ENCODE measurements around the gene TMEM132D.
"Not testable (repeated sequence)": the region's sequence is repeated elsewhere in the genome, so short reads cannot be mapped to it uniquely, and the experiment has no call there.

Gene TMEM132D

DNA sequence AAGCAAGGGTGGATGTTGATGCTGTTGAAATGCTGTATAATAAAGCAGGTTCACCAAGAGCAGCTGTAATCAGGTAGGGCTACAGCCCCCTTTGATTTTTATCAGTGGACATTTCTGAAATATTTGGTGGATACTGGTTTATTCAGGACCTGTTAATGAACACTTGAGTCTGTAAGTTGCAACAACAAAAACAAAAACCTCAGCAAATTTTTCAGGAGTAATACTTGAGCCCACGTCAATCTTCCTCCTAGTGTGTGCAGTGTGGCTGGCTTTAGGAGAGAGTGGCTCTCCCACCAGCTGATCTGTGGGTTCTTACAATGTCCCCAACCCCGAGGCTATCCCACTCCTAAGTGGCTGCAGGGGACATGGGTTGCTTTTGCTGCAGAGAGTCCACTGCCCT, 702.8 kb downstream of the TMEM132D start:
- TF ChIP-seq, protein P1, sequence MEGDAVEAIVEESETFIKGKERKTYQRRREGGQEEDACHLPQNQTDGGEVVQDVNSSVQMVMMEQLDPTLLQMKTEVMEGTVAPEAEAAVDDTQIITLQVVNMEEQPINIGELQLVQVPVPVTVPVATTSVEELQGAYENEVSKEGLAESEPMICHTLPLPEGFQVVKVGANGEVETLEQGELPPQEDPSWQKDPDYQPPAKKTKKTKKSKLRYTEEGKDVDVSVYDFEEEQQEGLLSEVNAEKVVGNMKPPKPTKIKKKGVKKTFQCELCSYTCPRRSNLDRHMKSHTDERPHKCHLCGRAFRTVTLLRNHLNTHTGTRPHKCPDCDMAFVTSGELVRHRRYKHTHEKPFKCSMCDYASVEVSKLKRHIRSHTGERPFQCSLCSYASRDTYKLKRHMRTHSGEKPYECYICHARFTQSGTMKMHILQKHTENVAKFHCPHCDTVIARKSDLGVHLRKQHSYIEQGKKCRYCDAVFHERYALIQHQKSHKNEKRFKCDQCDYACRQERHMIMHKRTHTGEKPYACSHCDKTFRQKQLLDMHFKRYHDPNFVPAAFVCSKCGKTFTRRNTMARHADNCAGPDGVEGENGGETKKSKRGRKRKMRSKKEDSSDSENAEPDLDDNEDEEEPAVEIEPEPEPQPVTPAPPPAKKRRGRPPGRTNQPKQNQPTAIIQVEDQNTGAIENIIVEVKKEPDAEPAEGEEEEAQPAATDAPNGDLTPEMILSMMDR (IDR thresholded peaks at IDR 0.05; ENCODE audit: insufficient read depth, missing control alignments): no peak
- FAIRE-seq (no peak), DNase-seq (ENCODE audit: insufficient read length, low spot score) (no peak)

DNA sequence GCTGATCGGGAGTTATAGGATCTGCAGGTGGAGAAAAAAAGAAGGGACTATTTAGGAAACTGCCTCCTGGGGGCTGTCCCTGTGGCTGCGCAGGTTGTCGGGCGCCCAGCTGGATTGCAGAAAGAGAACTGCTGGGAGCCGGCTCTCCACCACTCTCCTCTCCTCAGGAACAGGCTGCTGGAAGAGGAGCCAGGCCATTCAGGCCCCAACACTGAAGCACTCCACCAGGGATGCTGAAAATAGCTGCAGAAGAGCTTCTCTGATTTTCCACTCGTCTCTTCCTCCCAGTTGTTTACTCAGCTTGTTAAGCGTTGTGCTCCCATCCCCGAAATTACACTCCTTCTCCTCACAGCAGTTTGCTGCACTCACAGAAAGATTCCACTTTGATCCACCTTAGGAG, 703.2 kb downstream of the TMEM132D start:
- FAIRE-seq (no peak), DNase-seq (ENCODE audit: insufficient read length, low spot score) (no peak)
- TF ChIP-seq, protein P1 (IDR thresholded peaks at IDR 0.05; ENCODE audit: insufficient read depth, missing control alignments): no peak

DNA sequence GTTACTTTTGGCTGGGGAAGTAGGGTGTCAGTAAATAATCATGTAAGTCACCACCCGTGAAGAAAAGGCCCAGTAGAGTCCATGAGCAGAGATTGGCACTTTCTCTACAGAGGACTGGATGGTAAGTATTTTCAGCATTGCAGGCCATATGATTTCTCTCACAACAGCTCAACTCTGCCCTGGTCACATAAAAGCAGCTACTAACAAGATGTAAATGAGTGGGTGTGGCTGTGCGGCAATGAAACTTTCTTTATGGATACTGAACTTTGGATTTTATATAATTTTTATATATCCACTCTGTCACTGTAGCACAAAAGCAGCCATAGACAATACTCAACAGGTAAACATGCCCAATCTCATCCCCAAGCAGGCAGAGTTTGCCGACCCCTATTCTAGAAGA, 706.9 kb downstream of the TMEM132D start:
- FAIRE-seq: no peak
- TF ChIP-seq, protein P1 (IDR thresholded peaks at IDR 0.05; ENCODE audit: insufficient read depth, missing control alignments): no peak
- DNase-seq (ENCODE audit: insufficient read length, low spot score): no peak

DNA sequence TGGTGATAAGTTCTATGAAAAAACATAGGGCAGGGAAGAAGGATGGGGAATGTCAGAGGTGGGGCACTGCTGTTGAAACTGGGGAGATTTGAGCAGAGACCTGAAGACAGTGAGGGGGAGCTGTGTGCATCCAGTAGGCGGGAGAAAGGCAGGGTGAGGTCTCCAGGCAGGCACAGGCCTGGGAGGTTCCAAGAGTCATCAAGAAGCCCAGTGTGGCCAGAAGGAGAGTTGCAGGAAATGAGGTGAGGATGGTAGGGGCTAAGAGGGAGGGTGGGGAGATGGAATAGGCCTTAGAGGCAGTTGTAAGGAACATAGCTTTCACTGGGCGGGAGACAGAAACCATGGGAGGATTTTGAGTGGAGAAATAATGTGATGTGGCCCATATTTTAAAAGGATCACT, 708.7 kb downstream of the TMEM132D start:
- no peak for FAIRE-seq
- DNase-seq (ENCODE audit: insufficient read length, low spot score): no peak
- TF ChIP-seq, protein P1 (IDR thresholded peaks at IDR 0.05; ENCODE audit: insufficient read depth, missing control alignments): no peak

DNA sequence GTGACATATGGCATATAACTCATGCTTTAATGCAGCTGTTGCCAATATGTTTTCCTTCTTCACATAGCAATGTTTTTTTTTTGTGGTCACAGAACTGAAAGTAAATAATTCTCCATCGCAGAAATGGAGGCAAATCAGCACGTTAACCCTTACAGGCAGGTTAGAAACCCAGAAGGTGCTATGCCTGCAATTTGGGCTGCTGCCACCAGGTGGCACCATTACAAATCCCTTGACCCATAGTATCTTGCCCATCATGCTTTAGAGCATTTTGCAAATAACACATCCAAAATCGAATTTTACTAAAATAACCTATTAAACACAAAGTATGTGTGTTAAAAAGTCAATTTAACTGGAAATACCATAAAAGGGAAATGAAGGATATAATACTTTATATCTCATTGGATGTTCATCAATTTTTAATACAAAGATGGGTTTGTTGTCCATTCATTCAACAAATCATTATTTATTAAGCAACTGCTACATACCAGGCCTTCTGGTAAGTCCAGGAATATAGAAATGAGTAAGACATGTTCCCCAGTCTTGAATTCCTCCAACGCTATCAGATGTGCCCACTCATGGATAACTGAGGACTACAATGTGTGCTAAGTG, 710.5 kb downstream of the TMEM132D start:
- TF ChIP-seq, protein P1 (IDR thresholded peaks at IDR 0.05; ENCODE audit: insufficient read depth, missing control alignments): peak; percentile 31
- FAIRE-seq (no peak), DNase-seq (ENCODE audit: insufficient read length, low spot score) (no peak)

DNA sequence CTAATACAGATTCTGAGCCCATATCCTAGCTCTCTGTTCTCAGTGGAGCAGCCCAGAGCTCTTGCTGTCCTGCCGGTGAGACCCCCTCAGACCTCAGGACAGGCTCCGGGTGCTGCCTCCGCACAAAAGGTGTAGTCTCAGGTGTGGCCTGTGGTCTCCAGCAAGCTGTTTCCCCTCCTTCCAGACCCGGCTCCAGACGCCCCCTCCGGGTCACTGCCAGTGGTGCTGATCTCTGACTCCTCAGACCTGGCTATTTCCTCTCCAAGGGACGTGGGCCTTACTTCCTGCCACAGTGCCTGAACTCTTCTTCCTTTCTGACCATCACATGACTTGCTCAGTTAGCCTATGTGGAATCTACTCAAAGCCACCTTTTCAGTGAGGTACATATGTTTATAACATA, 713.0 kb downstream of the TMEM132D start:
- FAIRE-seq: no peak
- TF ChIP-seq, protein P1 (IDR thresholded peaks at IDR 0.05; ENCODE audit: insufficient read depth, missing control alignments): no peak

DNA sequence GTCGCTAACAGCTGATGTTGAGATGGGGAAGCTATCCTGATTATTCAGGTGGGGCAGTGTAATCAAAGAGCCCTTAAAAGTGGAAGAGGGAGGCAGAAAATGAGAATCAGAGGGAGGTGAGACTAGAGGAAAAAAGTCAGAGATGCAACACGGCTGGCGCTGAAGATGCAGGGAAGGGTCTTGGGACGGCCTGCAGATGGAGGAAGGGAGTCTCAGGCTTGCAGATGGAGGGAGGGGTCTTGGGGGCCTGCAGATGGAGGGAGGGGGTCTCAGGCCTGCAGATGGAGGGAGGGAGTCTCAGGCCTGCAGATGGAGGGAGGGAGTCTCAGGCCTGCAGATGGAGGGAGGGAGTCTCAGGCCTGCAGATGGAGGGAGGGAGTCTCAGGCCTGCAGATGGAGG, 713.9 kb downstream of the TMEM132D start:
- FAIRE-seq; DNase-seq (ENCODE audit: insufficient read length, low spot score): not testable (repeated sequence)

More for the DNA sequence above, 713.0 kb downstream of the TMEM132D start:
- DNase-seq (ENCODE audit: insufficient read length, low spot score): no peak

DNA sequence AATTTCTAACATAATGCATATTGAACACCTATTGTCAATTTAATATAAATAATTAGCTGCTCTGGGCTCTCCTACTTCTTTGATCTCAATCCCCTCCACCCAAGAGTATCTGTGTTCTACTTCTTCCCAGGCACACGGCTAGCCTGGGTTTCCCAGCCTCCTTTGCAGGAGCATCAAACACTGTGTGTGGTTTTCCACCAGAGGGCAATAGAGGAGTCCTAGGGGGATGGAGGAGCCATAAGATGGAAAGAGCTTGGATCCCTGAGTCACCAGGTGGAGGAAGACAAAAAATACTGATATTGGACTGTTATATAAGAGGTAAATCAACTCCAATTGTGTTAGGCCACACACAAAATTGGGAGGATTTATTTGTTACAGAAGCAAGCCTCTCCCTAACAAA, 716.9 kb downstream of the TMEM132D start:
- TF ChIP-seq, protein P1 (IDR thresholded peaks at IDR 0.05; ENCODE audit: insufficient read depth, missing control alignments): peak; percentile 13
- DNase-seq (ENCODE audit: insufficient read length, low spot score) (no peak), FAIRE-seq (no peak)
